ENCODE results near the gene LONP2. TPM values are rescaled to one million over a fixed set of nuclear protein-coding genes. Genes with fewer than 3 reads are reported as not detected.

The LONP2 gene
- total RNA-seq, 1 experiment from 2014 or later, result 46.8 TPM

DNA sequence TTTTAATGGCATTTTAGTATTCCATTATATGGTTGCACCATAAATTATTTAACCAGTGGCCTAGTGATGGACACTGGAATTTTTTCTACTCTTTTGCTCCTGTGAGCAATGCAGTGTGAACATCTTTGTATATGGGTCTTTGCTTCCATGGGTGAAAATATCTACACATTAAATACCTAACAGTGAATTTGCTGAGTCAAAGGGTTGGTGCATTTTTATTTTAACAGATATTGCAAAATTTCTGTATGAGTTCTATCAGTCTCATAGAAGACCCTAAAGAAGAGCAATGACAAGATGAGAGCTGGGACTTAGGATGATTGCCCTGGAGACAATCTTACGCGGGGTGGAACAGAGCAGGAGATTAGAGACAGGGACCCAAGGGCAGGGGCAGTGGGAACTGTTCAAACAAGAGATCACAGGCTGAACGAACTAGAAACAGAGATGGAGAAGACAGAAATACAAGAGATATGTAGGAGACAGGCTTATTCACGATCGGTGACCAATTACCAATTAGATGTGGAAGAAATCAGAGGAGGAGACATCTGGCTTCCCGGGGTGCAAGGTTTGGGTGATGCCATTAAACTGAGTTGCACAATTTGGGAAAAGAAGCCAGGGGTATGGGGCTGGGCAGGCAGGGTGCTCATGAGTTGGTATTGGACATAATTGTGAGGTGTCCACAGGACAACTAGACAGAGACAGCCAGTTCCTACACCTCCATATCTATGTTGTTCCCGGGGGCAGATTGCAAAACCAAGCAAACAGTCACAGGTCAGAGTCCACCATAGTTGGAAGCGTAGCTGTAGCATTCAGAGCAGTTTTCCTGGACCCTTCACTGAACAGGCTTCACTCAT is 39.9 kb upstream of the LONP2 start (continued):
- TF ChIP-seq, protein P1, sequence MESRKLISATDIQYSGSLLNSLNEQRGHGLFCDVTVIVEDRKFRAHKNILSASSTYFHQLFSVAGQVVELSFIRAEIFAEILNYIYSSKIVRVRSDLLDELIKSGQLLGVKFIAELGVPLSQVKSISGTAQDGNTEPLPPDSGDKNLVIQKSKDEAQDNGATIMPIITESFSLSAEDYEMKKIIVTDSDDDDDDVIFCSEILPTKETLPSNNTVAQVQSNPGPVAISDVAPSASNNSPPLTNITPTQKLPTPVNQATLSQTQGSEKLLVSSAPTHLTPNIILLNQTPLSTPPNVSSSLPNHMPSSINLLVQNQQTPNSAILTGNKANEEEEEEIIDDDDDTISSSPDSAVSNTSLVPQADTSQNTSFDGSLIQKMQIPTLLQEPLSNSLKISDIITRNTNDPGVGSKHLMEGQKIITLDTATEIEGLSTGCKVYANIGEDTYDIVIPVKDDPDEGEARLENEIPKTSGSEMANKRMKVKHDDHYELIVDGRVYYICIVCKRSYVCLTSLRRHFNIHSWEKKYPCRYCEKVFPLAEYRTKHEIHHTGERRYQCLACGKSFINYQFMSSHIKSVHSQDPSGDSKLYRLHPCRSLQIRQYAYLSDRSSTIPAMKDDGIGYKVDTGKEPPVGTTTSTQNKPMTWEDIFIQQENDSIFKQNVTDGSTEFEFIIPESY (IDR thresholded peaks at IDR 0.05; ENCODE audit: extremely low read depth, insufficient replicate concordance, low read length), result no peak
- TF ChIP-seq YY1 (IDR thresholded peaks at IDR 0.05; ENCODE audit: extremely low read depth, insufficient replicate concordance, low read depth, low read length), result no peak
- no peak for TF ChIP-seq EZH2 (IDR thresholded peaks at IDR 0.05)
- TF ChIP-seq CBX3 (IDR thresholded peaks at IDR 0.05; ENCODE audit: low read depth), result no peak
- no peak for TF ChIP-seq ELF1 (IDR thresholded peaks at IDR 0.05; ENCODE audit: borderline replicate concordance, low read depth)
- TF ChIP-seq RAD21 (IDR thresholded peaks at IDR 0.05; ENCODE audit: low read depth), result no peak

DNA sequence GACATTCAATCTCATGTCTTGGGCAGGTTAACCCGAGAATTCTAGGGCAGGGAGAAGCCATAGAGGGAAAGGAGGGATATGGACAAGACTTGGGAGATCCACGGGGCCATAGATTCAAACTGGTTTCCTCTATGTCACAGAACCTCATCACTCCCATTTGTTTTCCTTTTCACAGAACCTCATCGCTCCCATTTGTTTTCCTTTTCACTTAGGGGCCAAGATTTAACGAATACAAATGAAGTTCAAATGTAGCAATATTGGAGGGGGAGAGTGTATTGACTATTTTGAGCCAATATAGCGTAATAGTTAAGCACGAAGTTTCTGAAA is 39.3 kb upstream of the LONP2 start:
- Histone ChIP-seq H3K9ac (ENCODE audit: low read length) (no peak overlapping the region), H3K79me2 (ENCODE audit: insufficient read depth, low read length) (no peaks in the 10 kb centered on the region), H3K9me3 (ENCODE audit: control insufficient read depth in 1 of 2, insufficient read depth in 1 of 2, low read depth in 1 of 2, low read length in 2 of 2) (no peaks in the 10 kb centered on the region), H3K27ac (ENCODE audit: low read depth, low read length) (no peak overlapping the region), H3K4me1 (ENCODE audit: control insufficient read depth in 1 of 2, insufficient read depth in 2 of 2, low read length in 2 of 2) (peaks cover 0 to 4% of the 10 kb centered on the region in 2 experiments; a peak in 1 of 4 replicates), H4K20me1 (ENCODE audit: insufficient read depth) (no peaks in the 10 kb centered on the region), H2AFZ (ENCODE audit: low read depth, low read length, poor library complexity, severe bottlenecking) (no peak overlapping the region), H3K9me2 (ENCODE audit: insufficient read depth) (no peaks in the 10 kb centered on the region), H3K4me3 (replicated peaks in 1 of 2; ENCODE audit: low read depth in 1 of 2, low read length in 2 of 2) (no peak overlapping the region), H3K27me3 (ENCODE audit: insufficient read depth, low read length) (no peaks in the 10 kb centered on the region), H3K4me2 (ENCODE audit: low read length) (no peak overlapping the region), H3K36me3 (ENCODE audit: control insufficient read depth in 1 of 2, insufficient read depth in 2 of 2, low read length in 2 of 2) (no peaks in the 10 kb centered on the region)
- BruUV-seq (replicated peaks), result no TSS peak
- RAD21 ChIA-PET (ENCODE audit: low non-redundant PET in 1 of 2, low total read pairs in 2 of 2, uncharacterized antibody in 2 of 2, unreplicated experiment in 2 of 2), result no interaction called here
- TF ChIP-seq POLR2AphosphoS5 (IDR thresholded peaks at IDR 0.05; ENCODE audit: low read depth, low read length) (no peak), FOSL1 (IDR thresholded peaks at IDR 0.05; ENCODE audit: low read depth) (no peak), POLR2A (IDR thresholded peaks at IDR 0.05; ENCODE audit: borderline replicate concordance, extremely low read depth, insufficient read depth, insufficient read length) (no peak), TCF7L2 (IDR thresholded peaks at IDR 0.05; ENCODE audit: borderline replicate concordance, extremely low read depth, insufficient read depth, insufficient read length) (no peak), SRF (IDR thresholded peaks at IDR 0.05; ENCODE audit: low read depth) (no peak), CEBPB (IDR thresholded peaks at IDR 0.05; ENCODE audit: low read depth) (no peak), ZFX (IDR thresholded peaks at IDR 0.05) (no peak), JUND (IDR thresholded peaks at IDR 0.05) (no peak), CBX3 (IDR thresholded peaks at IDR 0.05; ENCODE audit: low read depth) (no peak), SP1 (IDR thresholded peaks at IDR 0.05; ENCODE audit: low read depth) (no peak)
- TF ChIP-seq, protein P2, sequence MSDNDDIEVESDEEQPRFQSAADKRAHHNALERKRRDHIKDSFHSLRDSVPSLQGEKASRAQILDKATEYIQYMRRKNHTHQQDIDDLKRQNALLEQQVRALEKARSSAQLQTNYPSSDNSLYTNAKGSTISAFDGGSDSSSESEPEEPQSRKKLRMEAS (IDR thresholded peaks at IDR 0.05), result no peak
- TF ChIP-seq, protein P1 (IDR thresholded peaks at IDR 0.05; ENCODE audit: extremely low read depth, insufficient replicate concordance, low read length), result no peak
- TF ChIP-seq, protein P3, sequence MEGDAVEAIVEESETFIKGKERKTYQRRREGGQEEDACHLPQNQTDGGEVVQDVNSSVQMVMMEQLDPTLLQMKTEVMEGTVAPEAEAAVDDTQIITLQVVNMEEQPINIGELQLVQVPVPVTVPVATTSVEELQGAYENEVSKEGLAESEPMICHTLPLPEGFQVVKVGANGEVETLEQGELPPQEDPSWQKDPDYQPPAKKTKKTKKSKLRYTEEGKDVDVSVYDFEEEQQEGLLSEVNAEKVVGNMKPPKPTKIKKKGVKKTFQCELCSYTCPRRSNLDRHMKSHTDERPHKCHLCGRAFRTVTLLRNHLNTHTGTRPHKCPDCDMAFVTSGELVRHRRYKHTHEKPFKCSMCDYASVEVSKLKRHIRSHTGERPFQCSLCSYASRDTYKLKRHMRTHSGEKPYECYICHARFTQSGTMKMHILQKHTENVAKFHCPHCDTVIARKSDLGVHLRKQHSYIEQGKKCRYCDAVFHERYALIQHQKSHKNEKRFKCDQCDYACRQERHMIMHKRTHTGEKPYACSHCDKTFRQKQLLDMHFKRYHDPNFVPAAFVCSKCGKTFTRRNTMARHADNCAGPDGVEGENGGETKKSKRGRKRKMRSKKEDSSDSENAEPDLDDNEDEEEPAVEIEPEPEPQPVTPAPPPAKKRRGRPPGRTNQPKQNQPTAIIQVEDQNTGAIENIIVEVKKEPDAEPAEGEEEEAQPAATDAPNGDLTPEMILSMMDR (IDR thresholded peaks at IDR 0.05 in 2 of 3, conservative IDR thresholded peaks at IDR 0.05 in 1 of 3; ENCODE audit: borderline replicate concordance in 1 of 3, insufficient read depth in 1 of 3, low read depth in 2 of 3, low read length in 2 of 3), result no peak
- TF ChIP-seq, protein P4, sequence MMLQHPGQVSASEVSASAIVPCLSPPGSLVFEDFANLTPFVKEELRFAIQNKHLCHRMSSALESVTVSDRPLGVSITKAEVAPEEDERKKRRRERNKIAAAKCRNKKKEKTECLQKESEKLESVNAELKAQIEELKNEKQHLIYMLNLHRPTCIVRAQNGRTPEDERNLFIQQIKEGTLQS (IDR thresholded peaks at IDR 0.05), result no peak
- intact Hi-C loops (cut with micrococcal nuclease), result no loop called here
- CTCF ChIA-PET, result no interaction called here
- ATAC-seq (no peak), DNase-seq (ENCODE audit: low read depth, low spot score) (no peak)
- POLR2A ChIA-PET, result no interaction called here

Data from HCT116 (cell line).